ENCODE measurements around the gene MPRIP. TPM values are rescaled to one million over a fixed set of nuclear protein-coding genes. Genes with fewer than 3 reads are reported as not detected.

MPRIP gene
- total and polyA plus RNA-seq, 2 of the 13 experiments (the other 11 are each of a cell fraction or from before 2014, with no cell fraction given): 50.2 to 52.4 TPM

GRCh38 chr17:17028878-17029535 lies 13.2 kb upstream of the MPRIP start:
- H3K36me3 ChIP-seq (replicated peaks in 1 of 2; ENCODE audit: control insufficient read depth in 1 of 2, insufficient read depth in 2 of 2, low read length in 2 of 2): no peaks in the 10 kb centered on the region
- in situ Hi-C loops (cut with HindIII; ENCODE audit: extremely low pct_ligation_motif_present, low pct_unique_long_range_greater_than_20kb): no loop called here
- no peaks in the 10 kb centered on the region for H3K79me2 ChIP-seq (ENCODE audit: insufficient read depth, low read length)
- peaks cover 0 to 2% of the 10 kb centered on the region in 2 experiments; a peak in 2 of 5 replicates for H3K27me3 ChIP-seq (ENCODE audit: control insufficient read depth in 1 of 2, insufficient read depth in 2 of 2, low read length in 2 of 2)
- peak overlapping the region; percentile 94 for H3K4me2 ChIP-seq (ENCODE audit: low read depth, low read length)
- H3K4me1 ChIP-seq (ENCODE audit: insufficient read depth, low read length): peaks cover 72% of the 10 kb centered on the region
- ChIA-PET POLR2A (interaction anchor here (0.7 to 3.0 kb wide), 5 partner anchors 8 to 49 kb away, joined by 3 to 13 read pairs (median 5); partner anchors contain the start of gene MPRIP), CTCF (ENCODE audit: low intra/inter-chr PET ratio, low total read pairs) (no interaction called here)
- intact Hi-C loops (cut with micrococcal nuclease; ENCODE audit: unreplicated experiment): no loop called here
- H4K20me1 ChIP-seq (ENCODE audit: insufficient read depth, low read length): no peaks in the 10 kb centered on the region
- BruUV-seq (replicated peaks): no TSS peak
- H3K4me3 ChIP-seq (replicated peaks in 1 of 3; ENCODE audit: insufficient read depth in 1 of 3, low read depth in 2 of 3, low read length in 3 of 3): peak overlapping the region; percentile 33 to 65 (median 50)
- H3K9me3 ChIP-seq (ENCODE audit: low read length): no peaks in the 10 kb centered on the region
- peak overlapping the region; percentile 74 for H3K27ac ChIP-seq (ENCODE audit: extremely low read length, insufficient read depth, low read length)
- H3K9ac ChIP-seq (ENCODE audit: insufficient read depth, low read depth, low read length): peak overlapping the region; percentile 60
- peak; percentile 11 for ATAC-seq
- peak; percentile 63 for DNase-seq (ENCODE audit: low spot score)
- FAIRE-seq: no peak
- H2AFZ ChIP-seq (ENCODE audit: low read length): no peak overlapping the region
- WGBS (ENCODE audit: low lambda C conversion rate): 17% methylated on average over 11 of the region's 16 CpGs
- TF ChIP-seq SALL1 (CRISPR knock-in tag; IDR thresholded peaks at IDR 0.05): 0 out of 2 replicates have a peak, but pooled peaks have one; percentile 20
- TF ChIP-seq ZNF430 (CRISPR knock-in tag; IDR thresholded peaks at IDR 0.05): 0 out of 2 replicates have a peak, but pooled peaks have one; percentile 33
- TF ChIP-seq GFI1 (CRISPR knock-in tag; IDR thresholded peaks at IDR 0.05; ENCODE audit: borderline replicate concordance): no peak
- TF ChIP-seq, protein P1, sequence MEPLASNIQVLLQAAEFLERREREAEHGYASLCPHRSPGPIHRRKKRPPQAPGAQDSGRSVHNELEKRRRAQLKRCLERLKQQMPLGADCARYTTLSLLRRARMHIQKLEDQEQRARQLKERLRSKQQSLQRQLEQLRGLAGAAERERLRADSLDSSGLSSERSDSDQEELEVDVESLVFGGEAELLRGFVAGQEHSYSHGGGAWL (CRISPR knock-in tag; IDR thresholded peaks at IDR 0.05): no peak
- no peak for TF ChIP-seq ZSCAN21 (CRISPR knock-in tag; IDR thresholded peaks at IDR 0.05; ENCODE audit: borderline replicate concordance)
- 0 out of 2 replicates have a peak, but pooled peaks have one; percentile 17 for TF ChIP-seq ELF3 (CRISPR knock-in tag; IDR thresholded peaks at IDR 0.05)
- no peak for TF ChIP-seq ZNF367 (CRISPR knock-in tag; IDR thresholded peaks at IDR 0.05; ENCODE audit: borderline replicate concordance)
- no peak for TF ChIP-seq ZNF263 (CRISPR knock-in tag; IDR thresholded peaks at IDR 0.05)
- TF ChIP-seq, protein P2, sequence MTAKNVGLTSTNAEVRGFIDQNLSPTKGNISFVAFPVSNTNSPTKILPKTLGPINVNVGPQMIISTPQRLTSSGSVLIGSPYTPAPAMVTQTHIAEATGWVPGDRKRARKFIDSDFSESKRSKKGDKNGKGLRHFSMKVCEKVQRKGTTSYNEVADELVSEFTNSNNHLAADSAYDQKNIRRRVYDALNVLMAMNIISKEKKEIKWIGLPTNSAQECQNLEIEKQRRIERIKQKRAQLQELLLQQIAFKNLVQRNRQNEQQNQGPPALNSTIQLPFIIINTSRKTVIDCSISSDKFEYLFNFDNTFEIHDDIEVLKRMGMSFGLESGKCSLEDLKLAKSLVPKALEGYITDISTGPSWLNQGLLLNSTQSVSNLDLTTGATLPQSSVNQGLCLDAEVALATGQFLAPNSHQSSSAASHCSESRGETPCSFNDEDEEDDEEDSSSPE (CRISPR knock-in tag; IDR thresholded peaks at IDR 0.05): no peak
- TF ChIP-seq ZNF17 (CRISPR knock-in tag; IDR thresholded peaks at IDR 0.05): no peak
- TF ChIP-seq ZNF451 (CRISPR knock-in tag; IDR thresholded peaks at IDR 0.05): no peak
- TF ChIP-seq ZNF878 (CRISPR knock-in tag; IDR thresholded peaks at IDR 0.05): no peak
- TF ChIP-seq NCOR1 (IDR thresholded peaks at IDR 0.05; ENCODE audit: borderline replicate concordance, low read length): peak; percentile 46; the same call in 1 of the 2 replicates
- no peak for TF ChIP-seq SRSF4 (IDR thresholded peaks at IDR 0.05; ENCODE audit: low read depth, low read length, poor library complexity, severe bottlenecking)
- TF ChIP-seq ZNF510 (CRISPR knock-in tag; IDR thresholded peaks at IDR 0.05; ENCODE audit: low read depth): no peak
- no peak for TF ChIP-seq ZNF142 (CRISPR knock-in tag; IDR thresholded peaks at IDR 0.05)
- TF ChIP-seq POLR2G (IDR thresholded peaks at IDR 0.05; ENCODE audit: low read depth, low read length): no peak
